DND-41 (cell line): ENCODE results near the gene PAPOLB.

Experiments used
- ATAC-seq: fragments of 200-7000 bp; cut with Tn5 transposase; 3 replicates; pipeline ENCODE4 v1.9.1; 2021; ENCODE audit warnings: low read depth; ENCODE audit not compliant: insufficient read depth
- DNase-seq: peaks from one replicate; pipeline ENCODE4 v3.0.0-alpha.2; 2020
- H2AFZ ChIP-seq: 2 replicates; pipeline ENCODE4 v1.6.0; 2012; ENCODE audit warnings: low read depth, low read length
- H3K27ac ChIP-seq: 2 replicates; pipeline ENCODE4 v1.5.1; 2012; ENCODE audit warnings: low read length, inconsistent platforms
- H3K27me3 ChIP-seq: fragments of 200-600 bp; sonication (generic); 2 replicates; pipeline ENCODE4 v1.6.0; 2012; ENCODE audit warnings: low read length, mild to moderate bottlenecking, inconsistent platforms; ENCODE audit not compliant: insufficient read depth, poor library complexity
- H3K36me3 ChIP-seq: 2 replicates; pipeline ENCODE4 v1.5.1; 2012; ENCODE audit warnings: low read length, inconsistent platforms; ENCODE audit not compliant: insufficient read depth
- H3K4me1 ChIP-seq: 2 replicates; pipeline ENCODE4 v1.5.1; 2012; ENCODE audit warnings: mild to moderate bottlenecking, low read length; ENCODE audit not compliant: insufficient read depth
- H3K4me2 ChIP-seq: 2 replicates; pipeline ENCODE4 v1.6.0; 2012; ENCODE audit warnings: mild to moderate bottlenecking, moderate library complexity, low read length, inconsistent platforms; ENCODE audit not compliant: insufficient read depth
- H3K4me3 ChIP-seq, 2 experiments: fragments of 200-600 bp in 1 of 2; shearing (Covaris generic) in 1 of 2; 2 replicates each; pipeline ENCODE4 v1.5.1; 2012 to 2016; ENCODE audit warnings: inconsistent platforms in 2 of 2, low read length in 2 of 2, mild to moderate bottlenecking in 2 of 2, low read depth in 1 of 2, moderate library complexity in 1 of 2
- H3K79me2 ChIP-seq: 2 replicates; pipeline ENCODE4 v1.6.0; 2012; ENCODE audit warnings: low read length, inconsistent platforms; ENCODE audit not compliant: insufficient read depth
- H3K9ac ChIP-seq: 2 replicates; pipeline ENCODE4 v1.6.0; 2012; ENCODE audit warnings: low read depth, mild to moderate bottlenecking, inconsistent platforms, low read length, moderate library complexity
- H3K9me3 ChIP-seq: 2 replicates; pipeline ENCODE4 v1.5.1; 2012; ENCODE audit warnings: low read length, moderate library complexity, mild to moderate bottlenecking, inconsistent platforms; ENCODE audit not compliant: insufficient read depth, severe bottlenecking
- H4K20me1 ChIP-seq: 2 replicates; pipeline ENCODE4 v1.6.0; 2012; ENCODE audit warnings: low read length; ENCODE audit not compliant: insufficient read depth
- EZH2 ChIP-seq: IDR thresholded peaks from 3 replicates; pipeline ENCODE4 v1.6.1; 2012; ENCODE audit warnings: borderline replicate concordance, low read depth, mild to moderate bottlenecking, moderate library complexity, low read length, inconsistent platforms; ENCODE audit not compliant: severe bottlenecking
- TF ChIP-seq, protein P1 (sequence below): IDR thresholded peaks from 2 replicates; pipeline ENCODE4 v1.5.1; 2012; ENCODE audit warnings: borderline replicate concordance, low read length, moderate library complexity, mild to moderate bottlenecking; ENCODE audit not compliant: poor library complexity, severe bottlenecking; ENCODE audit errors: extremely low read depth

The PAPOLB gene

GRCh38 chr7:4808026-4808425 lies 53.8 kb downstream of the PAPOLB start:
- Histone ChIP-seq H3K9ac (no peak overlapping the region), H3K4me3 (no peak overlapping the region), H4K20me1 (no peaks in the 10 kb centered on the region), H3K36me3 (no peaks in the 10 kb centered on the region), H3K4me2 (no peak overlapping the region), H2AFZ (no peak overlapping the region), H3K27ac (no peak overlapping the region), H3K27me3 (no peaks in the 10 kb centered on the region), H3K9me3 (no peaks in the 10 kb centered on the region), H3K4me1 (no peaks in the 10 kb centered on the region), H3K79me2 (no peaks in the 10 kb centered on the region)
- no peak for TF ChIP-seq EZH2
- TF ChIP-seq, protein P1, sequence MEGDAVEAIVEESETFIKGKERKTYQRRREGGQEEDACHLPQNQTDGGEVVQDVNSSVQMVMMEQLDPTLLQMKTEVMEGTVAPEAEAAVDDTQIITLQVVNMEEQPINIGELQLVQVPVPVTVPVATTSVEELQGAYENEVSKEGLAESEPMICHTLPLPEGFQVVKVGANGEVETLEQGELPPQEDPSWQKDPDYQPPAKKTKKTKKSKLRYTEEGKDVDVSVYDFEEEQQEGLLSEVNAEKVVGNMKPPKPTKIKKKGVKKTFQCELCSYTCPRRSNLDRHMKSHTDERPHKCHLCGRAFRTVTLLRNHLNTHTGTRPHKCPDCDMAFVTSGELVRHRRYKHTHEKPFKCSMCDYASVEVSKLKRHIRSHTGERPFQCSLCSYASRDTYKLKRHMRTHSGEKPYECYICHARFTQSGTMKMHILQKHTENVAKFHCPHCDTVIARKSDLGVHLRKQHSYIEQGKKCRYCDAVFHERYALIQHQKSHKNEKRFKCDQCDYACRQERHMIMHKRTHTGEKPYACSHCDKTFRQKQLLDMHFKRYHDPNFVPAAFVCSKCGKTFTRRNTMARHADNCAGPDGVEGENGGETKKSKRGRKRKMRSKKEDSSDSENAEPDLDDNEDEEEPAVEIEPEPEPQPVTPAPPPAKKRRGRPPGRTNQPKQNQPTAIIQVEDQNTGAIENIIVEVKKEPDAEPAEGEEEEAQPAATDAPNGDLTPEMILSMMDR = no peak
- DNase-seq (no peak), ATAC-seq (no peak)
